Mesodermal cell (in vitro differentiated cells): ENCODE results near the gene SLC47A1.
A peak's percentile ranks its signal among the peaks of the same experiment; 100 is the strongest.
"Not testable (repeated sequence)": the region's sequence is repeated elsewhere in the genome, so short reads cannot be mapped to it uniquely, and the experiment has no call there.

Experiments
- H3K27ac ChIP-seq: 2 replicates; pipeline ENCODE4 v1.7.0; 2013; ENCODE audit warnings: mild to moderate bottlenecking, low read depth, low read length, moderate library complexity; ENCODE audit not compliant: severe bottlenecking
- H3K36me3 ChIP-seq: 2 replicates; pipeline ENCODE4 v1.7.1; 2013; ENCODE audit warnings: mild to moderate bottlenecking, low read length, moderate library complexity; ENCODE audit not compliant: control insufficient read depth, insufficient read depth
- H3K4me1 ChIP-seq: one replicate; pipeline ENCODE4 v1.7.1; 2013; ENCODE audit warnings: mild to moderate bottlenecking, low read length; ENCODE audit not compliant: insufficient read depth, control insufficient read depth, poor library complexity, severe bottlenecking
- H3K4me3 ChIP-seq: 2 replicates; pipeline ENCODE4 v1.7.0; 2013; ENCODE audit warnings: low read length, control low read depth, mild to moderate bottlenecking; ENCODE audit not compliant: insufficient read depth, poor library complexity, severe bottlenecking; ENCODE audit errors: extremely low read depth
- H3K9me3 ChIP-seq: 2 replicates; pipeline ENCODE4 v1.7.1; 2013; ENCODE audit warnings: mild to moderate bottlenecking, low read length, moderate library complexity; ENCODE audit not compliant: control insufficient read depth
- WGBS, 2 experiments: methylation state at CpG; one replicate each; pipeline ENCODE4 v1.1.5; 2013; ENCODE audit warnings: missing lambda C conversion rate in 2 of 2; ENCODE audit not compliant: insufficient coverage in 2 of 2; 5-methylcytosine and 5-hydroxymethylcytosine counted together

Gene SLC47A1

GRCh38 chr17:19579867-19580565 is 46.4 kb downstream of the SLC47A1 start:
- 25 to 30% methylated on average over 55 to 68 of the region's 76 CpGs for WGBS, 2 experiments
- no peak overlapping the region for H3K27ac ChIP-seq
- peak overlapping the region; percentile 24 for H3K4me3 ChIP-seq
- no peaks in the 10 kb centered on the region for H3K36me3 ChIP-seq
- no peaks in the 10 kb centered on the region for H3K9me3 ChIP-seq
- H3K4me1 ChIP-seq, result no peaks in the 10 kb centered on the region

GRCh38 chr17:19580566-19580920 is 46.9 kb downstream of the SLC47A1 start:
- H3K36me3 ChIP-seq, H3K4me1 ChIP-seq, H3K9me3 ChIP-seq, H3K27ac ChIP-seq: not testable (repeated sequence)
- peak overlapping the region; percentile 24 for H3K4me3 ChIP-seq
- WGBS, 2 experiments, result 92 to 93% methylated on average over 12 to 17 of the region's 17 CpGs

GRCh38 chr17:19582152-19582551 is 48.5 kb downstream of the SLC47A1 start:
- not testable (repeated sequence) for H3K4me3 ChIP-seq, H3K36me3 ChIP-seq, H3K4me1 ChIP-seq, H3K9me3 ChIP-seq, H3K27ac ChIP-seq
- WGBS, 2 experiments, result 95 to 97% methylated on average over 7 to 10 of the region's 13 CpGs

GRCh38 chr17:19583871-19584270 is 50.2 kb downstream of the SLC47A1 start:
- 94 to 100% methylated on average over 4 to 6 of the region's 8 CpGs for WGBS, 2 experiments
- Histone ChIP-seq H3K36me3 (no peaks in the 10 kb centered on the region), H3K9me3 (no peaks in the 10 kb centered on the region), H3K4me3 (no peak overlapping the region), H3K27ac (no peak overlapping the region), H3K4me1 (no peaks in the 10 kb centered on the region)

GRCh38 chr17:19590451-19590850 is 56.8 kb downstream of the SLC47A1 start:
- no peak overlapping the region for H3K4me3 ChIP-seq
- H3K4me1 ChIP-seq, result no peaks in the 10 kb centered on the region
- H3K27ac ChIP-seq, result no peak overlapping the region
- WGBS, 2 experiments, result 93 to 98% methylated on average over 5 of the region's 9 CpGs
- no peaks in the 10 kb centered on the region for H3K36me3 ChIP-seq
- no peaks in the 10 kb centered on the region for H3K9me3 ChIP-seq

- H3K36me3 ChIP-seq, result no peaks in the 10 kb centered on the region
- H3K4me1 ChIP-seq, result no peaks in the 10 kb centered on the region
- 90 to 92% methylated on average over 5 of the region's 8 CpGs for WGBS, 2 experiments
- H3K27ac ChIP-seq, result no peak overlapping the region
- H3K9me3 ChIP-seq, result no peaks in the 10 kb centered on the region
- no peak overlapping the region for H3K4me3 ChIP-seq
Observed at GRCh38 chr17:19590912-19591551, 57.4 kb downstream of the SLC47A1 start.

- H3K27ac ChIP-seq, result no peak overlapping the region
- H3K36me3 ChIP-seq, result no peaks in the 10 kb centered on the region
- 72 to 100% methylated on average over 3 to 4 of the region's 4 CpGs for WGBS, 2 experiments
Observed at GRCh38 chr17:19592316-19592715, 58.7 kb downstream of the SLC47A1 start.

GRCh38 chr17:19596869-19597268 is 63.2 kb downstream of the SLC47A1 start:
- H3K36me3 ChIP-seq, result no peaks in the 10 kb centered on the region
- WGBS, 2 experiments, result 84 to 89% methylated on average over 4 to 5 of the region's 5 CpGs
- no peak overlapping the region for H3K27ac ChIP-seq
- no peaks in the 10 kb centered on the region for H3K9me3 ChIP-seq
- H3K4me3 ChIP-seq, result no peak overlapping the region
- no peaks in the 10 kb centered on the region for H3K4me1 ChIP-seq

More at GRCh38 chr17:19592316-19592715, 58.7 kb downstream of the SLC47A1 start:
- Histone ChIP-seq H3K4me3 (no peak overlapping the region), H3K4me1 (no peaks in the 10 kb centered on the region), H3K9me3 (no peaks in the 10 kb centered on the region)

- no peaks in the 10 kb centered on the region for H3K4me1 ChIP-seq
- WGBS, 2 experiments, result 100% methylated on average over 1 to 2 of the region's 2 CpGs
- no peak overlapping the region for H3K4me3 ChIP-seq
Observed at GRCh38 chr17:19610311-19610710, 76.7 kb downstream of the SLC47A1 start.

GRCh38 chr17:19610879-19611278 is 77.2 kb downstream of the SLC47A1 start:
- WGBS, 2 experiments, result 85% methylated on average over 3 of the region's 5 CpGs; no CpG with 5 or more reads in 1 of the 2 experiments
- Histone ChIP-seq H3K4me3 (no peak overlapping the region), H3K27ac (no peak overlapping the region), H3K36me3 (no peaks in the 10 kb centered on the region), H3K9me3 (no peaks in the 10 kb centered on the region), H3K4me1 (no peaks in the 10 kb centered on the region)

More at GRCh38 chr17:19610311-19610710, 76.7 kb downstream of the SLC47A1 start:
- no peak overlapping the region for H3K27ac ChIP-seq
- no peaks in the 10 kb centered on the region for H3K9me3 ChIP-seq
- no peaks in the 10 kb centered on the region for H3K36me3 ChIP-seq

GRCh38 chr17:19613979-19614378 is 80.3 kb downstream of the SLC47A1 start:
- H3K4me1 ChIP-seq, result no peaks in the 10 kb centered on the region
- WGBS, 2 experiments, result 78 to 93% methylated on average over 7 to 8 of the region's 10 CpGs

More at GRCh38 chr17:19613979-19614378, 80.3 kb downstream of the SLC47A1 start:
- Histone ChIP-seq H3K36me3 (no peaks in the 10 kb centered on the region), H3K9me3 (peaks cover 14% of the 10 kb centered on the region), H3K4me3 (no peak overlapping the region), H3K27ac (no peak overlapping the region)
